ENCODE results near the gene DDX51. TPM values are rescaled to one million over a fixed set of nuclear protein-coding genes. Genes with fewer than 3 reads are reported as not detected.

DDX51 gene
- total and polyA plus RNA-seq, 2 donors (not counting 1 experiment from before 2014, with no cell fraction given), result 46.3 to 60.8 TPM

DNA sequence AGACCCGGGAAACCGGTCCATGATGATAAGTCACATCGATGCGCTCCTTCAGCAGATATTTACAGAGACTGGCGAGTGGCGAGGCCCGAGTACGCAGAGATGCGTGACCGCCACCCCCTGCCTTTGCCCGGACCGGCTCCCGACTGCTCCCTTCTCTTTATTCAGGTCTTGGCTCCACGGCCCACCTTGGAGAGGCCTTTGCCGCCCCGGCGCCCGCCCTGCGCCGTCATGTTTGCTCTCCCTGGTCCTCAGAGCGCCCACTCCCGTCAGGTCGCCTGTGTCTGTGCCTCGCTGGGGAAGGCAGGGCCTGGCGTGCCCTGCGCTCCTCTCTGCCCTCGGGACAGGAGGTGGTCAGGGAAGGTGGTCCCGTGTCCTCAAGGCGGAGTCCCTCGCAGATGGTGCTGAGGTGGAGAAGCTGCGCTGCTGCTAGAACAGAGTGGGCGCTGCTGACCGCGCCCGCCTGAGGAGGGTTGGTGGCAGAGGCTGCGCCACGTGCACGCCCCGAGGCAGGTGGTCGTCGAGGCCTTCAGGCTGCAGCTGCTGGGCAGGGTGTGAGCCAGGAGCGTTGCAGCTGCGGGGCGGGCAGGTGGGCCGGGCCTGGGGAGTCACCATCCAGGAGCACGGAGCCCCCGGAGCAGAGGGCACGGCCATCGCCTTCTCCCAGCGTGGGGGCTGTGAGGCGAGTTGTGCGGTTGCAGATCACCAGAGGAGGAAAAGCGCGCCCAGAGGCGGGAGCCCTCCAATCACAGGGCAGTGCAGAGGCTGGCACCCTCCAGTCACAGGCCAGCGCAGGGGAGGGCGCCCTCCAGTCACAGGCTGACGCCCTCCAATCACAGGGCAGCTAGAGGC lies 27.2 kb downstream of the DDX51 start:
- Histone ChIP-seq H3K4me1 (ENCODE audit: control insufficient read depth in 2 of 2, insufficient read depth in 2 of 2, low read length in 2 of 2) (no peaks in the 10 kb centered on the region), H3K9ac (ENCODE audit: low read length) (no peak overlapping the region), H3K4me3 (ENCODE audit: control extremely low read depth in 1 of 5, extremely low read depth in 1 of 5, insufficient read depth in 1 of 5, low read depth in 2 of 5, low read length in 4 of 5) (no peak overlapping the region), H4K20me1 (ENCODE audit: control insufficient read depth, insufficient read depth, low read length, poor library complexity, severe bottlenecking) (no peaks in the 10 kb centered on the region), H3K36me3 (replicated peaks in 1 of 2; ENCODE audit: control extremely low read depth in 1 of 2, control insufficient read depth in 1 of 2, extremely low read depth in 1 of 2, insufficient read depth in 2 of 2, low read length in 1 of 2) (peaks cover 12 to 33% of the 10 kb centered on the region in 2 experiments), H3K79me2 (ENCODE audit: control insufficient read depth, insufficient read depth, low read length) (no peaks in the 10 kb centered on the region), H3K27ac (ENCODE audit: low read length in 2 of 2) (no peak overlapping the region), H2AFZ (ENCODE audit: insufficient read depth, low read depth, low read length, poor library complexity, severe bottlenecking) (no peak overlapping the region), H3K9me3 (ENCODE audit: control extremely low read depth in 1 of 3, control insufficient read depth in 2 of 3, insufficient read depth in 1 of 3, low read length in 2 of 3) (no peaks in the 10 kb centered on the region), H3K4me2 (replicated peaks; ENCODE audit: low read depth, low read length, poor library complexity, severe bottlenecking) (no peak overlapping the region), H3K27me3 (replicated peaks in 1 of 4; ENCODE audit: control extremely low read depth in 1 of 4, control insufficient read depth in 3 of 4, insufficient read depth in 4 of 4, low read length in 3 of 4) (no peaks in the 10 kb centered on the region)
- no peaks in the 10 kb centered on the region for H3K27me3 Mint-ChIP-seq
- 97% methylated on average over 53 of the region's 58 CpGs for WGBS (ENCODE audit: insufficient coverage)
- ChIA-PET POLR2A (no interaction called here), CTCF (no interaction called here)
- DNase-seq, result no peak
- no peaks in the 10 kb centered on the region for H3K4me1 Mint-ChIP-seq
- no peak overlapping the region for H3K4me3 Mint-ChIP-seq
- no peak for ATAC-seq (ENCODE audit: low read depth)
- intact Hi-C loops (cut with micrococcal nuclease), result no loop called here
- no peaks in the 10 kb centered on the region for H3K9me3 Mint-ChIP-seq (ENCODE audit: insufficient read depth)
- H3K27ac Mint-ChIP-seq, result no peak overlapping the region
- no peak for TF ChIP-seq EZH2 (IDR thresholded peaks at IDR 0.05; ENCODE audit: borderline replicate concordance, insufficient read depth, low read depth, low read length, poor library complexity, severe bottlenecking)

DNA sequence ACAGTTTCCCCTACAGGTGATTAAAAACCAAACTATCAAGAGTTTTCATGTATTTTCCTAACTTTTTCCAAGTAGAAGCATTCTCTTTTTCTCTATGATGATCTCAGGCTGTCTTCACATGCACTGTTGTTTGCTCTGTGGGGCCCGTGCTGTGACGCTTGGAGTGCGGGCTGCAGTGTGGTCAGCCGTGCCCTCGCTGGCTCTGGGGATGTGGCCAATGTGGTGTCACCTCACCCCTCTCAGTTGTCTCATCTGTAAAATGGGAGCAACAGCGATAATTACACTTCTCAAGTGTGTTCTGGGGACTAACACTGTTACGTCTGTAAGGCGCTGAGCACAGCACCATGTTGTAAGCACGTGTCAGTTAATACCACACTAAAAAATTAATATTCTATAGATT lies 28.6 kb downstream of the DDX51 start:
- 99% methylated on average over 6 of the region's 9 CpGs for WGBS (ENCODE audit: insufficient coverage)
- Histone ChIP-seq H3K9ac (ENCODE audit: low read length) (no peak overlapping the region), H3K27me3 (replicated peaks in 1 of 4; ENCODE audit: control extremely low read depth in 1 of 4, control insufficient read depth in 3 of 4, insufficient read depth in 4 of 4, low read length in 3 of 4) (no peaks in the 10 kb centered on the region), H3K4me1 (ENCODE audit: control insufficient read depth in 2 of 2, insufficient read depth in 2 of 2, low read length in 2 of 2) (no peaks in the 10 kb centered on the region), H3K9me3 (ENCODE audit: control extremely low read depth in 1 of 3, control insufficient read depth in 2 of 3, insufficient read depth in 1 of 3, low read length in 2 of 3) (no peaks in the 10 kb centered on the region), H2AFZ (ENCODE audit: insufficient read depth, low read depth, low read length, poor library complexity, severe bottlenecking) (no peak overlapping the region), H4K20me1 (ENCODE audit: control insufficient read depth, insufficient read depth, low read length, poor library complexity, severe bottlenecking) (no peaks in the 10 kb centered on the region), H3K27ac (ENCODE audit: low read length in 2 of 2) (no peak overlapping the region), H3K4me2 (replicated peaks; ENCODE audit: low read depth, low read length, poor library complexity, severe bottlenecking) (no peak overlapping the region), H3K4me3 (ENCODE audit: control extremely low read depth in 1 of 5, extremely low read depth in 1 of 5, insufficient read depth in 1 of 5, low read depth in 2 of 5, low read length in 4 of 5) (no peak overlapping the region), H3K36me3 (replicated peaks in 1 of 2; ENCODE audit: control extremely low read depth in 1 of 2, control insufficient read depth in 1 of 2, extremely low read depth in 1 of 2, insufficient read depth in 2 of 2, low read length in 1 of 2) (peaks cover 12 to 37% of the 10 kb centered on the region in 2 experiments), H3K79me2 (ENCODE audit: control insufficient read depth, insufficient read depth, low read length) (no peaks in the 10 kb centered on the region)
- POLR2A ChIA-PET, result no interaction called here
- ATAC-seq (ENCODE audit: low read depth) (no peak), DNase-seq (no peak)
- Mint-ChIP-seq H3K27me3 (no peaks in the 10 kb centered on the region), H3K4me1 (no peaks in the 10 kb centered on the region), H3K9me3 (ENCODE audit: insufficient read depth) (no peaks in the 10 kb centered on the region), H3K4me3 (no peak overlapping the region), H3K27ac (no peak overlapping the region)
- CTCF ChIA-PET, result no interaction called here
- TF ChIP-seq, protein P1, sequence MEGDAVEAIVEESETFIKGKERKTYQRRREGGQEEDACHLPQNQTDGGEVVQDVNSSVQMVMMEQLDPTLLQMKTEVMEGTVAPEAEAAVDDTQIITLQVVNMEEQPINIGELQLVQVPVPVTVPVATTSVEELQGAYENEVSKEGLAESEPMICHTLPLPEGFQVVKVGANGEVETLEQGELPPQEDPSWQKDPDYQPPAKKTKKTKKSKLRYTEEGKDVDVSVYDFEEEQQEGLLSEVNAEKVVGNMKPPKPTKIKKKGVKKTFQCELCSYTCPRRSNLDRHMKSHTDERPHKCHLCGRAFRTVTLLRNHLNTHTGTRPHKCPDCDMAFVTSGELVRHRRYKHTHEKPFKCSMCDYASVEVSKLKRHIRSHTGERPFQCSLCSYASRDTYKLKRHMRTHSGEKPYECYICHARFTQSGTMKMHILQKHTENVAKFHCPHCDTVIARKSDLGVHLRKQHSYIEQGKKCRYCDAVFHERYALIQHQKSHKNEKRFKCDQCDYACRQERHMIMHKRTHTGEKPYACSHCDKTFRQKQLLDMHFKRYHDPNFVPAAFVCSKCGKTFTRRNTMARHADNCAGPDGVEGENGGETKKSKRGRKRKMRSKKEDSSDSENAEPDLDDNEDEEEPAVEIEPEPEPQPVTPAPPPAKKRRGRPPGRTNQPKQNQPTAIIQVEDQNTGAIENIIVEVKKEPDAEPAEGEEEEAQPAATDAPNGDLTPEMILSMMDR (IDR thresholded peaks at IDR 0.05), result no peak
- no peak for TF ChIP-seq EZH2 (IDR thresholded peaks at IDR 0.05; ENCODE audit: borderline replicate concordance, insufficient read depth, low read depth, low read length, poor library complexity, severe bottlenecking)
- intact Hi-C loops (cut with micrococcal nuclease), result no loop called here

Data from B cell (primary cell).